GM10248 (cell line): ENCODE results near the gene CAPN11.

Experiments used
- CTCF ChIA-PET: fragments of 300-600 bp; sonication (Branson Sonifier 250); formaldehyde crosslinking; extraction: SDS; loops from one replicate; lab custom pipeline; 2021; ENCODE audit warnings: antibody characterized with exemption; lab: Yijun Ruan, JAX
- POLR2A ChIA-PET: fragments of 350-650 bp; sonication (Branson Sonifier 250); formaldehyde crosslinking; extraction: SDS; loops from one replicate; lab custom pipeline; 2020; ENCODE audit warnings: antibody characterized with exemption; lab: Yijun Ruan, JAX
- DNase-seq: peaks from one replicate; pipeline ENCODE4 v3.0.0; 2012; ENCODE audit errors: extremely low spot score
- TF ChIP-seq, protein P1 (sequence below): IDR thresholded peaks from 2 replicates; pipeline ENCODE4 v1.5.1; 2012; ENCODE audit warnings: mild to moderate bottlenecking, low read depth; ENCODE audit errors: extremely low read depth, missing control alignments, control extremely low read depth

The CAPN11 gene

DNA sequence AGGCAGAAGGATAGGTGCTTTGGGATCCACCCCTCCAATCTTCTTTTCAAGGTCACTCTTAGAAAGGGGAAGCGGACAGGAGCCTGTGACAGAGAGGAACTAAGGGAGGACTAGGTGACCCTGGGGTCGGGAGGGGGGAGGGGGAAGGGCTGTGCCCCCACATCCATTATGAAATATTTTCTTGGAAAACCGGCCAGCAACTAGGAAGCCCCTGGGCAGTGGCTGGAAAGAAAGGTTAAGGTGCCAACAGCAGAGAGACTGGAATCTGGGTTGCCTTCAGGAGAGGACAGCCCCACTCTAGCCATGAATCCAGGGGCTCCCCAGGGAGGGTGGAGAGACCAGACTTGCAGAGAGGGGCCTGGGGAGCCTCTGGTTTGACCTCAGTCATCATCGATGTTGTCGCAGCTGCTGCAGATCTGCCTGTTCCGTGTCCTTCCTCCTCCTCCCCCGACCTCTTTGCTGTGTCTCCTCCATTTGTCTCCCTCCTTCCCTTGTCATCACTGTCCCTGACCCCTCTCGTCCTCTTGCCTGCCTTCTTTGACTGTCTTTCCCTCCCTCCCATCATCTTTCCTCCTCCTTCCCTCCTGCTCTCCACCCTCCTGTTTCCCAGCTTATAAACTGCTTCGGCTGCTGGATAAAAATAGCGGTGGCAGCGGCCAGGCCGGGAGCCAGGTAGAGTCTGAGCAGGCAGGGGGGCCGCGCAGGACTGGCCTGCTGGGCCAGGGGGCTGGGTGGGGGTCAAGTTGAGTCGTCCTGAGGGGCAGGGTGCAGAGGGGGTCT, 67.9 kb downstream of the CAPN11 start:
- peak; percentile 13 for DNase-seq
- CTCF ChIA-PET: interaction anchor here (1.4 to 6.8 kb wide), 6 partner anchors 9 to 52 kb away, joined by 3 to 116 read pairs (median 20); partner anchors contain the start of genes HSP90AB1 and MYMX
- POLR2A ChIA-PET: interaction anchor here (3.3 kb wide), 1 partner anchor 21 kb away, joined by 21 read pairs; the partner anchor contains the start of gene HSP90AB1
- TF ChIP-seq, protein P1, sequence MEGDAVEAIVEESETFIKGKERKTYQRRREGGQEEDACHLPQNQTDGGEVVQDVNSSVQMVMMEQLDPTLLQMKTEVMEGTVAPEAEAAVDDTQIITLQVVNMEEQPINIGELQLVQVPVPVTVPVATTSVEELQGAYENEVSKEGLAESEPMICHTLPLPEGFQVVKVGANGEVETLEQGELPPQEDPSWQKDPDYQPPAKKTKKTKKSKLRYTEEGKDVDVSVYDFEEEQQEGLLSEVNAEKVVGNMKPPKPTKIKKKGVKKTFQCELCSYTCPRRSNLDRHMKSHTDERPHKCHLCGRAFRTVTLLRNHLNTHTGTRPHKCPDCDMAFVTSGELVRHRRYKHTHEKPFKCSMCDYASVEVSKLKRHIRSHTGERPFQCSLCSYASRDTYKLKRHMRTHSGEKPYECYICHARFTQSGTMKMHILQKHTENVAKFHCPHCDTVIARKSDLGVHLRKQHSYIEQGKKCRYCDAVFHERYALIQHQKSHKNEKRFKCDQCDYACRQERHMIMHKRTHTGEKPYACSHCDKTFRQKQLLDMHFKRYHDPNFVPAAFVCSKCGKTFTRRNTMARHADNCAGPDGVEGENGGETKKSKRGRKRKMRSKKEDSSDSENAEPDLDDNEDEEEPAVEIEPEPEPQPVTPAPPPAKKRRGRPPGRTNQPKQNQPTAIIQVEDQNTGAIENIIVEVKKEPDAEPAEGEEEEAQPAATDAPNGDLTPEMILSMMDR: no peak

- TF ChIP-seq, protein P1: no peak
- POLR2A ChIA-PET: no interaction called here
- no peak for DNase-seq
- CTCF ChIA-PET: interaction anchor here (0.9 to 2.5 kb wide), 7 partner anchors 11 to 458 kb away, joined by 3 to 12 read pairs (median 5); partner anchors contain the start of genes AARS2 and MYMX
Measured at GRCh38 chr6:44227148-44227793, 68.7 kb downstream of the CAPN11 start.

DNA sequence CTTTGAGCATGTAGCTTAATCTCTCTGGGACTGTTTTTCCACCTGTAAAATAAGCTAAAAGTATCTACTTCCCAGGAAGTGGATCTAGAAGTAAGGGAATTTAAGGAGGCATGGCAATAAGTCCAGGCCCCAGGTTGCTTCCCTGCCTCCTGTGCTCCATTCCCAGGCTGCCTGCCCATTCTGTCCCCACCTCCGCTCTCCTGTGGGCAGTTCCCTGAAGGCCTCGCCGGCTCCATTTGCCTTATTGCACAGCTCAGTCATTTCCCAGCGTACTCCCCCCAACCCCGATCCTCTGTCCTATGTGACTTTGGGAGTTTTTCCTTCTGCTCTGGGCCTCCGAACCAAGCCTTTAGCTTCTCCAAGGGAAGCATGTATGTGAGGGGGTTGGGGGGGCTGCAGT, 69.4 kb downstream of the CAPN11 start:
- ChIA-PET POLR2A (interaction anchor here (0.7 kb wide), 1 partner anchor 19 kb away, joined by 4 read pairs; the partner anchor contains the start of gene HSP90AB1), CTCF (interaction anchor here (0.9 to 2.5 kb wide), 8 partner anchors 10 to 459 kb away, joined by 3 to 12 read pairs (median 4); partner anchors contain the start of genes AARS2 and MYMX)
- DNase-seq: no peak
- TF ChIP-seq, protein P1: no peak

- CTCF ChIA-PET: interaction anchor here (0.9 to 2.5 kb wide), 6 partner anchors 9 to 459 kb away, joined by 3 to 12 read pairs (median 6); partner anchors contain the start of gene AARS2
- DNase-seq: no peak
- POLR2A ChIA-PET: interaction anchor here (0.7 kb wide), 1 partner anchor 18 kb away, joined by 4 read pairs; the partner anchor contains the start of gene HSP90AB1
- TF ChIP-seq, protein P1: no peak
Measured at GRCh38 chr6:44228433-44228832, 69.8 kb downstream of the CAPN11 start.

DNA sequence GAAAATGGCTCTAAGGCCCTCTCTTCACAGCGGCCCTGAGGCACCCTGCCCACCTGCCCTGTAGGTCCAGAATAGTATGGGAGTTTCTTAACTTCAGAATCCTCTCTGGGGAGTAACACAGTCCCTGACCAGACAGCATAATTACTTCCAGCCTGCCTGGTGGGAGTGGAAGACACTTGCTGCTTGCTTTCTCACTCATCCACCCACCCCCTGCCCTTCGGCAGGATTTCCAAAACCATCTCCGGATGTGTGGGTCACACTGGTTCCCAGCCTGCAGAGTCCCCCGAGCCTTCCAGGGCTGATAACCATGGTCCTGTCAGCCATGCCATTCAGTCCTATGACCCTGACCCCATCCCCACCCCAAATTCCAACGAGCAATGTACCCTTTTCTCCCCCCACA, 70.2 kb downstream of the CAPN11 start:
- POLR2A ChIA-PET: no interaction called here
- TF ChIP-seq, protein P1: no peak
- peak; percentile 2 for DNase-seq
- CTCF ChIA-PET: interaction anchor here (0.9 to 2.5 kb wide), 3 partner anchors 14 to 56 kb away, joined by 3 to 8 read pairs (median 7); no protein-coding TSS in a partner anchor
